Glomerular visceral epithelial cell (primary cell): ENCODE results near the gene CHAF1A.
A peak's percentile ranks its signal among the peaks of the same experiment; 100 is the strongest.

Experiments
- DNase-seq: peaks from one replicate; pipeline ENCODE4 v3.0.0-alpha.2; 2016; ENCODE audit errors: extremely low spot score

Gene CHAF1A

GRCh38 chr19:4367336-4367723, 35.1 kb upstream of the CHAF1A start:
- no peak for DNase-seq

DNA sequence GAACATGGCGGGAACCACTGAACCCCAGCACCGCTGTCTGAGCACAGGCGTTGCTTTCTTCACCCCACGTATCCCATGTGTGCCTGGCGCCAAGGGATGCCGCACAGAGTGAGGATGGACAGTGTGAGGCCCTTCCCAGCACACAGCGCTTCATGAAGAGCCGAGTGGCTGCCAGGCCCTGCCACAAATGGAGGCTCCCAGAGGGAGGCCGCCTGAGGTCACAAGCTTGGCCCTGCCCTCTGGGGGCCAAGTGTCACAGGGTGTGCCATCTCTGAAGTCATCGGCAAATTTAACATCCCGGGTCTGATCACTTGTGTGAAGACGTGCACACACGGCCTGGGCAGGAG, 34.7 kb upstream of the CHAF1A start:
- DNase-seq: no peak

GRCh38 chr19:4368128-4368820, 34.2 kb upstream of the CHAF1A start:
- DNase-seq: peak; percentile 38

DNA sequence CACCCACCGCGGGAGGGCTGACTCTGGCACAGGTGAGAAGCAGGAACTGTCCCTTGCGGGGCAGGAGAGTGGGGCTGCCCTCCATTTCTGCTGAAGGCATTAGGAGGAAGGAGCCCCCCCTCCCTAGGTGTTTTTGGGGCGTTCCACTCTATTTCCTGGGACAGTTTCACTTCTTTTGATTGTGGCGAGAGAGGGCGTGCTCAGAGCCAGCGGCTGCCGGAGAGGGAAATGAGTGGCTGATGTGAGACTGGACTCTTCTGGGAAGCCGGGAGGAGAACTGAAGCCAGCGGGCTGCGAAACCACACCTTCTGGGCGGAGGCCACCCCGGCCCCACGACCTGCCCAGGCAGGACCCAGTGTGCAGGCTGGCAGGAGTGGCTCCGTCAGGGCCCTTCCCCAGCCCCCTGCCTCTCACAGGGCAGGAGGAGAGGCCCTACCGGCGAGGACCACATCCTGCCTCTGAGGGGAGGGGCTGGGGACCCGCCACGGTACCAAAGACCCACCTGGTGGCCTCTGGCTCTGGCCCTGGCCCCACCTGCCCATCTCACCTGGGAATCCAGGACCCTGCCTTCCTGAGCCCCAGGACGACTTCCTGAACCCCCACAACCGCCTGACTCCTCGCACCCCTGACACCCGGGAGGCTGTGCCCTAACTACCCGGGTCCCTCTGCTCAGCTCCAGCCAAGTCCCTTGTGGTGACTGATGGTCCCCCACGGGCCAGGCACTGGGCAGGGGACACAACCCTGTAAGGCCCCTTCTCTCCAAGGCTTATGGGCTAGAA, 33.1 kb upstream of the CHAF1A start:
- peak; percentile 88 for DNase-seq

GRCh38 chr19:4369888-4370260, 32.6 kb upstream of the CHAF1A start:
- DNase-seq: peak; percentile 60

DNA sequence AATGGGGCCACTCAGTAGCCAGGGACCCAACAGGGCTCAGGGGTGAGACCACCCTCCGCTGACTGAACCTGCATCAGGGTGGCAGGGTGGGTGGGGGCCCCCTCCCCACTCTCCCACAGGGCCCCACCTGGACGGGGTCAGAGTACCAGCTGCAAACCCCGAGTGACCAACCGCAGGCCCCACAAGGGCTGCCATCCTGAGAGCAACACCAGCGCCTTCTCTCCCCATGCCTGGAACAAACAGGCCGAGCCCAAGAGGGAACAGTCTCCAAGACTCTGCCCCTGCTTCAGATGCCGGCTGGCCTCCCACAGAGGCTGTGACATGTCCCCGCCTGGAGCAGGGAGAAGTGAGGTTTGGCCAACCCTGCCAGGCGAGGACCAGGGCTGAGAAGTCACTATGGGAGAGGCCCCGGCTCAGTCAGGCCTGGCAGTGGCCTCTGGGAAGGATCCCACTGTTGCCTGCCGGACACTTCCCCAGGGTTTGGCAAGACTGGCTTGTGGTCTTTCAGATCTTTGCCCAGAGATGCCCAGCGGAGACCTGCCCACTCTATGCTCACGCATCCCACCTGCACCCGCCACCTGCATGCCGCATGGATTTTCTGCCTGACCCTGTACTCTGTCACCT, 31.9 kb upstream of the CHAF1A start:
- no peak for DNase-seq

GRCh38 chr19:4371247-4372164, 30.9 kb upstream of the CHAF1A start:
- DNase-seq: no peak

- no peak for DNase-seq
These were observed 30.1 kb upstream of the CHAF1A start for GRCh38 chr19:4372165-4373012.

- DNase-seq: no peak
These were observed 29.4 kb upstream of the CHAF1A start for GRCh38 chr19:4373013-4373367.

DNA sequence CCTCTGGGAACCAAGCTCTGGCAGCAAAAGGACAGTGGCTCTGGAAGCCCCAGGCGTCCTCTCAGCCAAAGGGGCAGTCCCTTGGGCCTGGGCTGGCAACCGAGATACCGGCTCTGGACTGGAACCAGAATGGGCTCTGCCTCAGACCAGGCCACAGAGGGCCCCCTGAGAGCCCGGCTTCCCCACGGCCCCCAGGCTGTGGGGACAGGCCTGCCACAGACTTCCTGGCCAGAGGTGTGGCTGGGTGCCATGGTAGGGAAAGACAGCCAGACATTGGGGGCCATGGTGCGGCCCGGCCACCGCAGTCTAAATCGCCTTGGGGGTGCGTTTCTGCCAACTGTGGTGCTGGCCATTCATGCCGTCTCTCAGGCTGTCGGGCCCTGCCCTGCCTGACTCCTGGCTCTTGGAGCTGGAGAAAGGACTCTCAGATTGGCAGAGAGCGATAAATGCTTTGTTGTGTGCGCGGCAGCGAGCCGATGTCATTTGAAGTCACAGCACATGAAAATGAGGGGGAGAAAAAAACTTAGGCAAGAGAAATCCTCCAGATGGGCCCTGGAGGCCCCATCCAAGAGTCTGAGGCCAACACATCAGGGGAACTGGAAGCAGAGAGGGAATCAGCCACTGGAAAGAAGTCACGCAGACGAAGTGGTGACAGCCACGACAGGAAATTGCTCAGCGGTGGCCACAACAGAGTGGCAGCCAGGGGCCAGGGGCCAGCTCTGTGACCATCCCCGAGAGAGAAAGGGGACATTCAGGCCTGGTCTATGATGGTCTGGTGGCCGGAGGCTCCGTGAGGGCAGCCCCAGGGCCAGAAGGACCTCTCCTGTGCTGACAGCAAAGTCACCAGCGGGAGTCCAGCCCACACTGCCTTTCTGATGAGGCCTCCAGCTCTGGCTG, 28.6 kb upstream of the CHAF1A start:
- DNase-seq: no peak

DNA sequence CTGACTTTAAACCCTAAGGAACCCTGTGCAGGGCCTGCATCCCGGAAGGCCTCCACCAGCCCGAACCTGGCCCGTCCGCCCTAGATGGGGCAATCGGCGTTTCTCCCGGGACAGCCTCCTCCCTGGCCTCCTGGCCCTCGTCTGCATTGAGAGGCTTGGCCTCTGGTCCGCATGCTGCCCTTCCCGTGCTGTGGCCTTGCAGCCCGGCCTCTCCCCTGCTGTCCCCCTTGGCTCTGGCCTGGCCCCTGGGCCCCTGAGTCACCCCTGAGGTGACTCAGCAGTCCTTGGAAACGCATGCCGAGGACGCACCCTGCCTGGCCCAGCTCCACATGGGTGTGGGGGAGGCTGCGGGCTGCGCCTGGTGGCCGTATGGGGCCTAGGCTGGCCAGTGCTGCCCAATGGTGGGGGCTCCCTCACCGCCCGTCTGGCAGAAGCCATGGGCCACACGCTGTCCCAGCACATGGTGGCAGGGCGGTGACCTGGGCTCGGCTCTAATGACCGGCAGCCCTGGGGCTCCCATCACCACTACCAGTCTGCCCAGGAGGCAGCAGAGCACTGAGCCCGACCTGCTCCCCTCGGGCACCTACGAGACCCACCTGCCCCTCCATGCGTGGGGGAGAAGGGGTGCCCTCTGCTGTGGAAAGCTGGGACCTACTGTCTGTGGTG, 27.8 kb upstream of the CHAF1A start:
- peak; percentile 91 for DNase-seq

GRCh38 chr19:4375164-4376027, 27.0 kb upstream of the CHAF1A start:
- peak; percentile 70 for DNase-seq

DNA sequence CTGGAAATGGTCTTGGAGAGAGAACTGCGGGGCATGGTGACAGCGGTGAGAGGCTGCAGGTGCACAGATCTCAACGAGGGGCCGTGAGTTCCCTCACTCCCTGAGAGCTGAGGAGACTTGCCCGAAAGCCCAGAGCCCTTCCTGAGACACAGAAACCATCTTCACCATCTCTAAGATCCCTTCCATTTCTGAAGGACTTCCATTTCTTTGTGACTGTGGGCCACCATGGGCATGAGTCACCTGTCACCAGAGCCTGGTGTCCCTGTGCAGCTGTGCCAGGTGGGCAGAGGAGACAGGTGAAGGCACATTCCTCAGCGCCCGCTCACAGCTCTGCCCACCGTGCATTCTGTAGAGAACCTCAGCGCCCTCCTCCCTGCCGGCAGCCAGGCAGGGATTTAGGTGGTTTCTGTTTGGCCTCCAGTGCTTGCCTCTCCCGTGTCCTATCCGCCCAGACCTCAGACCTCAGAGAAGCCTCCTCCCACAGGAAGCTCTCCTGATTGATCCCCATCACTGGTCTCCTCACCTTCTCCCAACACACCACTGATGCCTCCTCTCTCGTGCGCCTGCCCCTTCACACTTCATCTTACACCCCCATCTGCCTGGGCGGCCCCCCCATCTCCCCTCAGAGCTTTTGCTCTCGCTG, 26.3 kb upstream of the CHAF1A start:
- DNase-seq: no peak

GRCh38 chr19:4376671-4376990, 25.8 kb upstream of the CHAF1A start:
- no peak for DNase-seq

DNA sequence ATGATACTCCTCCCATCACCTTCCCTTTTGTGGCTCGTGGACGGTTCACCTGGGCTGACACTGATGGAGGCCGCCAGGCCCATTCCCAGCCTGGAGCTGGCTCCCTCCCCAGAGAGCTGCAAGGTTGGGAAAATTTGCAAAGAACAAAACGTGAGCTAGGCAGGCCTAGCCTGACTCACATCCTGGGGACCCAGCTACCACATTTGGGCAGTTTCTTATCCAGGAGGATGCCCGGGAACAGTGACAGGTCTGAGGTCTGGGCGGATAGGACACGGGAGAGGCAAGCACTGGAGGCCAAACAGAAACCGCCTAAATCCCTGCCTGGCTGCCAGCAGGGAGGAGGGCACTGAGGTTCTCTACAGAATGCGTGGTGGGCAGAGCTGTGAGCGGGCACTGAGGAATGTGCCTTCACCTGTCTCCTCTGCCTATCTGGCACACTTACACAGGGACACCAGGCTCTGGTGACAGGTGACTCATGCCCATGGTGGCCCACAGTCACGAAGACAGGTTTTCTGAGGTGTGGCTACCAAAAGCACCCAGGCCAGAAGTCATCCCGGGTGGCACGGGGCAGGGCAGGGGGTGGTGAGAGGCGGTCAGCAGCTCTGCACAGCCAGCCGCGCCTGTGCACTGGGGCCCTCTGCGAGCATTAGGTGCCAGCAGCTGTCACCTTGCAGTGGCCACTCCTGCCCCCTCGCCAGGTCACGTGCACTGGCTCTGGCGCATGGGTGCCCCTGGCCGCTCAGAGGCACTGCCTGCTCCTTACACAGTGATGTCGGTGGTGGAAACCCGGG, 25.3 kb upstream of the CHAF1A start:
- peak; percentile 56 for DNase-seq

DNA sequence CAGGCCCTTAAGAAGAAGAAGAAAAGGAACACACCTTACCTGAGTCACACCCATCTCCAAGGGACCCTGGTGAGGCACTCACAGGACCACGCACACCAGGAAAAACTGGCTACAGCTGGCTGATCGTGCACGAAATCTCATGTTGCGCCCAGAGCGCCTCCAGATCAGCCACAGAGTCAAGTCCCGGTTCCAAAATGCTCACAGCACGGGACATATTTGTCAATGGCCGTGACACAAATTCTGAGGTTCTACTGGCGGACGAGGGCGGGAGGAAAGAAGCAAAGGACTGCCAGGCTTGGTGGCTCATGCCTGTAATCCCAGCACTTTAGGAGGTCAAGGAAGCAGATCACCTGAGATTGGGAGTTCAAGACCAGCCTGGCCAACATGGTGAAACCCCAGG, 23.6 kb upstream of the CHAF1A start:
- no peak for DNase-seq
